Activated CD8-positive, alpha-beta T cell treated with anti-CD3 and anti-CD28 coated beads for 36 hours (primary cell): ENCODE measurements around the gene EXT2. TPM values are rescaled to one million over a fixed set of nuclear protein-coding genes. Genes with fewer than 3 reads are reported as not detected.

Source experiments
- ATAC-seq: fragments of 200-7000 bp; cut with Tn5 transposase; one replicate; pipeline ENCODE4 v1.10.0; 2021; ENCODE audit warnings: mild to moderate bottlenecking, moderate library complexity
- CTCF ChIA-PET: fragments of 350-600 bp; sonication (Branson Sonifier 250); formaldehyde crosslinking; loops from one replicate; lab custom pipeline; 2021; ENCODE audit warnings: antibody characterized with exemption; lab: Charles Lee
- POLR2A ChIA-PET: fragments of 350-600 bp; sonication (Branson Sonifier 250); formaldehyde crosslinking; loops from one replicate; lab custom pipeline; 2021; ENCODE audit warnings: antibody characterized with exemption; lab: Charles Lee
- DNase-seq: peaks from one replicate; pipeline ENCODE4 v3.0.0-alpha.2; 2020
- H3K27ac Mint-ChIP-seq: one replicate; pipeline ENCODE4 v1.8.0; 2021; ENCODE audit warnings: mild to moderate bottlenecking, mixed read lengths
- H3K27me3 Mint-ChIP-seq: one replicate; pipeline ENCODE4 v1.8.0; 2021; ENCODE audit warnings: mixed read lengths
- H3K36me3 Mint-ChIP-seq: one replicate; pipeline ENCODE4 v1.8.0; 2021; ENCODE audit warnings: low read depth, mixed read lengths
- H3K4me1 Mint-ChIP-seq: one replicate; pipeline ENCODE4 v1.8.0; 2021; ENCODE audit warnings: low read depth, mixed read lengths
- H3K4me3 Mint-ChIP-seq: one replicate; pipeline ENCODE4 v1.8.0; 2021; ENCODE audit warnings: mild to moderate bottlenecking, moderate library complexity, mixed read lengths
- H3K9me3 Mint-ChIP-seq: one replicate; pipeline ENCODE4 v1.8.0; 2021; ENCODE audit warnings: mixed read lengths
- CTCF ChIP-seq: fragments of 200-600 bp; IDR thresholded peaks from one replicate; pipeline ENCODE4 v1.8.0; 2022; ENCODE audit warnings: antibody characterized with exemption, mild to moderate bottlenecking
- intact Hi-C: fragments of 100-400 bp; cut with micrococcal nuclease; formaldehyde crosslinking; loops from one replicate; pipeline ENCODE4 v1.10.0; 2022
- total RNA-seq, 2 experiments: library from RNA; stranded (reverse); gene quantifications; one replicate each; pipeline ENCODE4 v1.2.3, GENCODE V29; 2021

Gene EXT2
- total RNA-seq, 2 experiments from 2014 or later = 20.0 to 20.2 TPM

DNA sequence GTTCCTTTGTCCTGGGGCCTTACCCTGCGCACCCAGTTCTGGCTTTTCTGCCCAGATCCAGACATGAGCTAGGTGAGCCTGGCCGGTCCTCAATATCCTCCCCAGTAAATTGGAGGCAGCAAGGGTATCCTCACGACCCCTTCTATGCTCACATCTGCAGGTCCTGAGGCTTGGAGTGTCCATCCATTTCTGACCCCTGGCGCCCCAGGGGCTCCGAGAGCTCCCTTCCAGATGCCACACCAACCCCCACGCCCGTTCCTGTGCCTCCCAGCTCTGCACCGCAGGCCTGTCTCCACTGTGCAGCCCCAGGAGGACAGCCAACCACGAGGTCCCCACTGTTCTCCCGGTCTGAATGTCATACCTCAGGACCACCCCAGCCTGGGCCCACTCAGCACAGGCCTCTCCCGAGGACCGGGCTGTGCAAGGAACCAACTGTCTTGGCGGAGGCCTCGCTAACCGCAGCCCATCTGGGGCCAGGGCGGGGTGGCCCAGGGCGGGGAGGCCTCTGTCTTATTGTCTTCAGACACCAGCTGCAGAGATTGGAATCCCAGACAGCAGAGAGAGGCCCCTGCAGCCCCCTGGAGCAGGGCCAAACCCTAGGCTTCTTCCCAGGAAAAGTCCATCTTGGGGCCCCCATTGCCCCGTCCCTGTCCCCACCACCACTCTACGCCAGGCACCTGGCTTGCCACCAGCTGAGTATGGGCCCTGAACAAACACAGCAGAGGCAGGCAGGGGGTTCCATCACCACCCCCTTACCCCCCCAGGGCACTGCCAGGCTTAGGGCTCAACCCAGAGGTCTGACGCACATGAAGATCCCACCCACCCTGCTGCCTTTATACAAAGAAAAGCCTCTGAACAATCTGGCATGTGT lies 175.2 kb downstream of the EXT2 start:
- no peak for TF ChIP-seq CTCF
- ChIA-PET CTCF (interaction anchor here (2.8 kb wide), 1 partner anchor 15 kb away, joined by 10 read pairs; no protein-coding TSS in a partner anchor), POLR2A (no interaction called here)
- DNase-seq = no peak
- Mint-ChIP-seq H3K4me1 (no peaks in the 10 kb centered on the region), H3K27me3 (no peaks in the 10 kb centered on the region), H3K36me3 (no peaks in the 10 kb centered on the region), H3K4me3 (no peak overlapping the region), H3K27ac (no peak overlapping the region), H3K9me3 (no peaks in the 10 kb centered on the region)
- no peak for ATAC-seq
- intact Hi-C loops = no loop called here

DNA sequence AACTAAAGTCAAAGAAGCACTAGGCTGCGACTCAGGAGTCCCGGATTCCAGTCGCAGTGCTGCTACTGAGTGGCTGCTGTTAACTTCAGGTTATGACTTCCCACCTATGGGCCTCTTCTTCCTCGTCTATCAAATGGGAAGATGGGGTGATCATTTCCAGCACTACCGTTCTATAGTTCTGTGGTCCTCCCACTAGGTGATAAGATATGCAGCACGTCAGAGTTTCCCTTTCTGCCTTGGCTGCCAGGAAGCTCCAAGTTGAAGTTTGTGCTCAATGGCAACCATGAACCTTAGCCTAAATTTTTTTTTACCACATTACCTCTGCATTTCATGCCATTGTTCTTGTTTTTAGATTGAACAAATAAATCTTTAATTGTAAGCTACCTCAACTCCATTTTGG lies 175.8 kb downstream of the EXT2 start:
- intact Hi-C loops = no loop called here
- H3K27me3 Mint-ChIP-seq = no peaks in the 10 kb centered on the region
- ATAC-seq (no peak), DNase-seq (no peak)
- H3K9me3 Mint-ChIP-seq = no peaks in the 10 kb centered on the region
- H3K27ac Mint-ChIP-seq = no peak overlapping the region
- ChIA-PET CTCF (no interaction called here), POLR2A (no interaction called here)
- TF ChIP-seq CTCF = no peak
- H3K36me3 Mint-ChIP-seq = no peaks in the 10 kb centered on the region
- H3K4me1 Mint-ChIP-seq = no peaks in the 10 kb centered on the region
- no peak overlapping the region for H3K4me3 Mint-ChIP-seq

DNA sequence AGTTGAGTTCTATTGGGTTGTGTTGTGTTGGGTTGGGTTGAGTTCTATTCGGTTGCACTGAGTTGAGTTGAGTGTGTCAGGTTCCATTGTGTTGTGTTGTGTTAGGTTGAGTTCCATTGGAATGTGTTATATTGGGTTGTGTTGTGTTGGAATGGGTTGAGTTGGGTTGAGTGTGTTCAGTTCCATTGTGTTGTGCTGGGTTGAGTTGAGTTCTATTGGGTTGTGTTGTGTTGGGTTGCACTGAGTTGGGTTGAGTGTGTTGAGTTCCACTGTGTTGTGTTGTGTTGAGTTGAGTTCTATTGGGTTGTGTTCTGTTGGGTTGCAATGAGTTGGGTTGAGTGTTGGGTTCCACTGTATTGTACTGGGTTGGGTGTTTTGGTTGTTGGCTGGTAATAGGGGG lies 178.9 kb downstream of the EXT2 start:
- no peaks in the 10 kb centered on the region for H3K36me3 Mint-ChIP-seq
- no peak for TF ChIP-seq CTCF
- POLR2A ChIA-PET = no interaction called here
- H3K27me3 Mint-ChIP-seq = no peaks in the 10 kb centered on the region
- DNase-seq = no peak
- no peaks in the 10 kb centered on the region for H3K4me1 Mint-ChIP-seq
- CTCF ChIA-PET = no interaction called here
- intact Hi-C loops = no loop called here
- H3K9me3 Mint-ChIP-seq = no peaks in the 10 kb centered on the region
- ATAC-seq = no peak
- H3K4me3 Mint-ChIP-seq = no peak overlapping the region
- no peak overlapping the region for H3K27ac Mint-ChIP-seq

DNA sequence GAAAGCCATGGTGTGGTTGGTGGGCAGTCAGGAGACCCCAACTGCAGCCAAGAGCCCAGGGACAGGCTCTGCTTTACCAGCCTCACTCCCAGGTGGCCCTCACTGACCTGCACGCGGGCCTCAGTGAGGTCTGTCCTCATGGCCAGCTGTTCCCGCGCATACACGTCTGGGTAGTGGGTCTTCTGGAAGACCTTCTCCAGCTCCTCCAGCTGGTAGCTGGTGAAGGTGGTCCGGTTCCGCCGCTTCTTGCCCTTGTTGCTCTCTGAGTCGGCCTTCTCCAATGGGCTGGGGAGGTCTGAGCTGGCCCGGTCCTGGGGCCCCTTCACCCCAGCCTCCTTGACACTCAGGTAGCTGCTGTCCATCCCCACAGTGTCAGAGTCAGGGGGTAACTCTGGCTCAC lies 179.8 kb downstream of the EXT2 start:
- ATAC-seq = no peak
- no peak for TF ChIP-seq CTCF
- intact Hi-C loops = no loop called here

GRCh38 chr11:44275961-44276550 lies 180.6 kb downstream of the EXT2 start:
- ChIA-PET CTCF (interaction anchor here (1.5 kb wide), 1 partner anchor 12 kb away, joined by 3 read pairs; no protein-coding TSS in a partner anchor), POLR2A (no interaction called here)
- ATAC-seq (no peak), DNase-seq (no peak)
- TF ChIP-seq CTCF = no peak
- Mint-ChIP-seq H3K4me3 (no peak overlapping the region), H3K4me1 (no peaks in the 10 kb centered on the region), H3K9me3 (no peaks in the 10 kb centered on the region), H3K36me3 (no peaks in the 10 kb centered on the region), H3K27ac (no peak overlapping the region), H3K27me3 (no peaks in the 10 kb centered on the region)
- intact Hi-C loops = no loop called here

More for the DNA sequence above, 179.8 kb downstream of the EXT2 start:
- H3K4me1 Mint-ChIP-seq = no peaks in the 10 kb centered on the region
- no peak overlapping the region for H3K27ac Mint-ChIP-seq
- H3K36me3 Mint-ChIP-seq = no peaks in the 10 kb centered on the region
- no peak overlapping the region for H3K4me3 Mint-ChIP-seq
- ChIA-PET POLR2A (no interaction called here), CTCF (no interaction called here)
- no peaks in the 10 kb centered on the region for H3K27me3 Mint-ChIP-seq
- no peaks in the 10 kb centered on the region for H3K9me3 Mint-ChIP-seq
- DNase-seq = no peak
